Osteoblast (primary cell): ENCODE results near the gene IL27RA. TPM values are rescaled to one million over a fixed set of nuclear protein-coding genes. Genes with fewer than 3 reads are reported as not detected.
A peak's percentile ranks its signal among the peaks of the same experiment; 100 is the strongest.

Experiments used
- DNase-seq: peaks from one replicate; pipeline ENCODE4 v3.0.0; 2011; ENCODE audit warnings: low spot score, mixed read lengths; ENCODE audit not compliant: insufficient read length; ENCODE audit errors: missing footprints
- H2AFZ ChIP-seq: 2 replicates; pipeline ENCODE4 v1.6.0; 2011; ENCODE audit warnings: mild to moderate bottlenecking, low read length
- H3K27ac ChIP-seq: 2 replicates; pipeline ENCODE4 v1.5.1; 2011; ENCODE audit warnings: mild to moderate bottlenecking, low read depth, low read length, moderate library complexity
- H3K27me3 ChIP-seq: 2 replicates; pipeline ENCODE4 v1.6.0; 2012; ENCODE audit warnings: mild to moderate bottlenecking, control low read depth, inconsistent platforms, low read length, moderate library complexity; ENCODE audit not compliant: insufficient read depth
- H3K36me3 ChIP-seq: 2 replicates; pipeline ENCODE4 v1.5.1; 2011; ENCODE audit warnings: mild to moderate bottlenecking, low read length, control low read depth, moderate library complexity; ENCODE audit not compliant: insufficient read depth
- H3K4me1 ChIP-seq: 2 replicates; pipeline ENCODE4 v1.5.1; 2011; ENCODE audit warnings: mild to moderate bottlenecking, low read length, control low read depth, moderate library complexity; ENCODE audit not compliant: insufficient read depth
- H3K4me2 ChIP-seq: 2 replicates; pipeline ENCODE4 v1.6.0; 2011; ENCODE audit warnings: mild to moderate bottlenecking, low read length; ENCODE audit not compliant: insufficient read depth
- H3K4me3 ChIP-seq: fragments of 200-600 bp; sonication (generic); 3 replicates; pipeline ENCODE4 v1.5.1; 2012; ENCODE audit warnings: mild to moderate bottlenecking, low read length, inconsistent platforms; ENCODE audit not compliant: insufficient read depth
- H3K79me2 ChIP-seq: 2 replicates; pipeline ENCODE4 v1.6.0; 2012; ENCODE audit warnings: mild to moderate bottlenecking, low read length, control low read depth, inconsistent platforms; ENCODE audit not compliant: insufficient read depth
- H3K9me3 ChIP-seq: 2 replicates; pipeline ENCODE4 v1.5.1; 2011; ENCODE audit warnings: low read depth, low read length, control low read depth
- H4K20me1 ChIP-seq: 2 replicates; pipeline ENCODE4 v1.6.0; 2012; ENCODE audit warnings: mild to moderate bottlenecking, low read length, control low read depth; ENCODE audit not compliant: insufficient read depth
- total RNA-seq: library from RNA; depleted of rRNA; stranded (reverse); fragments of >200 nt; gene quantifications from 2 replicates; pipeline ENCODE4 v1.2.3, GENCODE V29; 2012
- TF ChIP-seq, protein P1 (sequence below): IDR thresholded peaks from 2 replicates; pipeline ENCODE4 v1.5.1; 2011; ENCODE audit warnings: mild to moderate bottlenecking, low read depth, low read length, moderate library complexity; ENCODE audit errors: extremely low read depth

Gene IL27RA
- total RNA-seq, 1 donor = 1.1 TPM

DNA sequence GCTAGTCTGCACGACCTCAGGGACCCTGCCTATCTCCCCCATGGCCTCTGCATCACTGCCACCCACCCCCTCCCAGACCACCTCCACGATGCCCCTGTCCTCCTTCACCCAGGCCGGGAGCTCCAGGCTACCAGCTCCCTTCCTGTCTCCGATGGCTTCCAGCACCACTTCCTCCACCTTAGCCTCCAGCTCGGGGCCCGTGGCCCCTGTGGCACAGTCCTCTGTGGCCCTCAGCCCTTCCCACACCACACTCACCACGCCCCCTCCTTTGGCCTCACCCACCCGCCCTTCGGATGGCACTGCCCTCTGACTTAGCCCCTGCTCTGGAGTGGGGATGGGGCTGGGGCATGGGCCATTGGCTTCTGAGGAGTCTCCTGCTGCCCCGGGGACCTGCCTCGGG, 23.2 kb downstream of the IL27RA start:
- no peak overlapping the region for H3K4me2 ChIP-seq
- no peak overlapping the region for H2AFZ ChIP-seq
- TF ChIP-seq, protein P1, sequence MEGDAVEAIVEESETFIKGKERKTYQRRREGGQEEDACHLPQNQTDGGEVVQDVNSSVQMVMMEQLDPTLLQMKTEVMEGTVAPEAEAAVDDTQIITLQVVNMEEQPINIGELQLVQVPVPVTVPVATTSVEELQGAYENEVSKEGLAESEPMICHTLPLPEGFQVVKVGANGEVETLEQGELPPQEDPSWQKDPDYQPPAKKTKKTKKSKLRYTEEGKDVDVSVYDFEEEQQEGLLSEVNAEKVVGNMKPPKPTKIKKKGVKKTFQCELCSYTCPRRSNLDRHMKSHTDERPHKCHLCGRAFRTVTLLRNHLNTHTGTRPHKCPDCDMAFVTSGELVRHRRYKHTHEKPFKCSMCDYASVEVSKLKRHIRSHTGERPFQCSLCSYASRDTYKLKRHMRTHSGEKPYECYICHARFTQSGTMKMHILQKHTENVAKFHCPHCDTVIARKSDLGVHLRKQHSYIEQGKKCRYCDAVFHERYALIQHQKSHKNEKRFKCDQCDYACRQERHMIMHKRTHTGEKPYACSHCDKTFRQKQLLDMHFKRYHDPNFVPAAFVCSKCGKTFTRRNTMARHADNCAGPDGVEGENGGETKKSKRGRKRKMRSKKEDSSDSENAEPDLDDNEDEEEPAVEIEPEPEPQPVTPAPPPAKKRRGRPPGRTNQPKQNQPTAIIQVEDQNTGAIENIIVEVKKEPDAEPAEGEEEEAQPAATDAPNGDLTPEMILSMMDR = no peak

DNA sequence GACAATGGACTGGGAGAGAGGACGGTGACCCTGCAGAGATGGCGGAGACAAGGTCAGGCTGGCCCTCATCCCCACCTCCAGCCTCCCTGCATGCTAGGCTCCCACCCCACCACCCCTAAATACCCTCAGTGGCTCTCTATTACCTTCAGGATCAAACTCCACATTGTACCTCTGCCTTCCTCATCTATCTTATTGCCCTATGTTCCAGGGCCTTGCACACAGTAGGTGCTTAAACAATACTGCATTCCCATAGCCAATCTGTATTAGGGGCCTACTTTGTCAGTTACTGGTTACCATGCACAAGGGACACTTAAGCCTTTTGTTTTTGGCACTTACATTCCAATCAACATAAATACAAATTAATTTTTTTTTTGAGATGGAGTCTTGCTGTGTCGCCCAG, 23.8 kb downstream of the IL27RA start:
- Histone ChIP-seq H3K27ac (no peak overlapping the region), H3K4me1 (no peaks in the 10 kb centered on the region), H3K79me2 (no peaks in the 10 kb centered on the region), H3K4me3 (no peak overlapping the region), H3K4me2 (no peak overlapping the region), H4K20me1 (no peaks in the 10 kb centered on the region), H3K9me3 (no peaks in the 10 kb centered on the region), H2AFZ (no peak overlapping the region), H3K36me3 (no peaks in the 10 kb centered on the region), H3K27me3 (peaks cover 18% of the 10 kb centered on the region)
- peak; percentile 52 for DNase-seq
- TF ChIP-seq, protein P1 = no peak

More for the DNA sequence above, 23.2 kb downstream of the IL27RA start:
- Histone ChIP-seq H4K20me1 (no peaks in the 10 kb centered on the region), H3K36me3 (no peaks in the 10 kb centered on the region), H3K27ac (no peak overlapping the region), H3K79me2 (no peaks in the 10 kb centered on the region), H3K27me3 (peaks cover 15% of the 10 kb centered on the region), H3K9me3 (no peaks in the 10 kb centered on the region), H3K4me1 (no peaks in the 10 kb centered on the region), H3K4me3 (no peak overlapping the region)
- peak; percentile 73 for DNase-seq

DNA sequence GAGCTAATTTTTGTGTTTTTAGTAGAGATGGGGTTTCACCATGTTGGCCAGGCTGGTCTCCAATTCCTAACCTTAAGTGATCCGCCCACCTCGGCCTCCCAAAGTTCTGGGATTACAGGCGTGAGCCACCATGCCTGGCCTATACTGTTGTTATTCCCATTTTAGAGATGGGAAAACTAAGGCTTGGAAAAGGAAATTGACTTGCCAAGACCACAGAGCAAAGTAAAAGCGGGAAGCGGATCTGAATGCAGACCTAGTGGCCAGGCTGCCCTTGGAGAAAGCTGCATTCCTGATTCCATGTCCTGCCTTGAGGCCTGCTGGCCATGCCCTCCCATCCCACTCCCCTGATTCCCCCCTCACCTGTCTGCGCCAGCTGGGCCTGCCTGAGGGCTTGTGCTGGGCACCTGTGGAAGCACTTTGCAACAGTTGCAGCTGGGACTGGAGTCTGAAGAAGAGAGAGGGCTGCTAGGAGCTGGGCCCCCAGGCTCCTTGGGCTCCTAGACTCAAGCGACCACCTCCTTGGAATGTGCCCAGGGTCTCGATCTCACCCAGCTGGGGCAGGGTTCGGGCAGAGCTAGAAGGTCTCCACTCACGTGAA, 24.6 kb downstream of the IL27RA start:
- Histone ChIP-seq H3K4me1 (no peaks in the 10 kb centered on the region), H3K27ac (no peak overlapping the region), H2AFZ (no peak overlapping the region), H3K79me2 (no peaks in the 10 kb centered on the region), H4K20me1 (no peaks in the 10 kb centered on the region), H3K4me3 (no peak overlapping the region), H3K4me2 (no peak overlapping the region), H3K9me3 (no peaks in the 10 kb centered on the region), H3K27me3 (peaks cover 18% of the 10 kb centered on the region), H3K36me3 (no peaks in the 10 kb centered on the region)
- peak; percentile 52 for DNase-seq
- TF ChIP-seq, protein P1 = no peak

DNA sequence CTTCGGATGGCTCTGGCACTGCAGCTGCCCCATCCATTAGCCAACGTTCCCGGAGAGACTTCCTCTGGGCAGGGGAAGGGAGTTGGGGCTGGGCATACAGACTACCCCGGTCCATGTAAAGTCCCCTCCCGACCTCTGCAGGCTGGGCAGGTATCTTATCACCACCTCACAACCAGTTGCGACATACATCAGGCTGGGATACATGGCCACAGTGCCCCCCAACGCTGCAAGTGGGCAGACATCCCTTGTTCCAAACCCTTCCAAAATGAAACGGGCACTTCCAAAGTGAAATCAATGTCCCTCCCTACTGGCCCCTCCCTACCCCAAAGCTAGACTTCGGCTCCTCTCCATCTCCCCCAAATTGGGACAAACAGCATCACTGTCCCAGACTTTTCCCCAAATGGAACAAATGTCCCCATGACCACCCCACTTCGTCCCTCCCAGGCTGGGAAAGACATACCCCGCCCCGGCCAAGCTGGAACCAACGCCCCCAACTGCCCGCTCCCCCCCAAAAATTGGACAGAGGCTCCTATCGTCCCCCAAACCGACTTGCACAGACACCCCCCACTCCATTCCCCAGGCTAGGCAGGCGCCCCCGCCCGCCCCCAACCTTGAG, 25.3 kb downstream of the IL27RA start:
- no peaks in the 10 kb centered on the region for H3K9me3 ChIP-seq
- H3K79me2 ChIP-seq = no peaks in the 10 kb centered on the region
- no peak overlapping the region for H2AFZ ChIP-seq
- H3K27ac ChIP-seq = no peak overlapping the region
- H3K36me3 ChIP-seq = no peaks in the 10 kb centered on the region
- peaks cover 18% of the 10 kb centered on the region for H3K27me3 ChIP-seq
- TF ChIP-seq, protein P1 = no peak
- no peaks in the 10 kb centered on the region for H3K4me1 ChIP-seq
- peak overlapping the region; percentile 43 for H3K4me2 ChIP-seq
- H4K20me1 ChIP-seq = no peaks in the 10 kb centered on the region
- H3K4me3 ChIP-seq = no peak overlapping the region
- DNase-seq = peak; percentile 51
